HG03108 (cell line): ENCODE data around the gene CTXN2.

ENCODE experiments used
- ATAC-seq: cut with Tn5 transposase; IDR thresholded peaks from one replicate; pipeline ENCODE4 v1.9.1; 2021; ENCODE audit warnings: moderate library complexity; ENCODE audit not compliant: unreplicated experiment

Gene CTXN2

GRCh38 chr15:48221885-48222284 is 30.4 kb downstream of the CTXN2 start:
- no peak for ATAC-seq

- ATAC-seq = no peak
Measured at GRCh38 chr15:48222627-48223026, 31.2 kb downstream of the CTXN2 start.

GRCh38 chr15:48225771-48226170 is 34.3 kb downstream of the CTXN2 start:
- ATAC-seq = no peak

- no peak for ATAC-seq
Measured at GRCh38 chr15:48230498-48230897, 39.0 kb downstream of the CTXN2 start.

GRCh38 chr15:48233246-48233645 is 41.8 kb downstream of the CTXN2 start:
- ATAC-seq = no peak

- no peak for ATAC-seq
Measured at GRCh38 chr15:48239334-48239733, 47.9 kb downstream of the CTXN2 start.

GRCh38 chr15:48242015-48242414 is 50.5 kb downstream of the CTXN2 start:
- ATAC-seq = no peak

GRCh38 chr15:48242535-48242934 is 51.1 kb downstream of the CTXN2 start:
- ATAC-seq = no peak

GRCh38 chr15:48244921-48245320 is 53.5 kb downstream of the CTXN2 start:
- no peak for ATAC-seq

GRCh38 chr15:48248414-48248813 is 56.9 kb downstream of the CTXN2 start:
- ATAC-seq = no peak

GRCh38 chr15:48250640-48251076 is 59.2 kb downstream of the CTXN2 start:
- ATAC-seq = no peak

GRCh38 chr15:48253172-48253571 is 61.7 kb downstream of the CTXN2 start:
- no peak for ATAC-seq
